Calu3 (cell line): ENCODE measurements around the gene EXOSC6. TPM values are rescaled to one million over a fixed set of nuclear protein-coding genes. Genes with fewer than 3 reads are reported as not detected.
"Not testable (repeated sequence)": the region's sequence is repeated elsewhere in the genome, so short reads cannot be mapped to it uniquely, and the experiment has no call there.

ENCODE experiments used
- BruUV-seq: library from RNA; stranded (reverse); fragments of 400-500 nt; replicated peaks from 2 replicates; lab custom pipeline; 2021; lab: Mats Ljungman, UMichigan
- CTCF ChIA-PET: fragments of 300-600 bp; sonication (Branson Sonifier 250); formaldehyde crosslinking; loops from one replicate; lab custom pipeline; 2022; ENCODE audit warnings: antibody characterized with exemption; lab: Charles Lee
- DNase-seq: peaks from one replicate; pipeline ENCODE4 v3.0.0; 2022
- H3K27ac Mint-ChIP-seq: one replicate; pipeline ENCODE4 v1.8.0; 2022; ENCODE audit warnings: mixed read lengths; ENCODE audit not compliant: unreplicated experiment
- H3K27me3 Mint-ChIP-seq: one replicate; pipeline ENCODE4 v1.8.0; 2022; ENCODE audit warnings: mixed read lengths; ENCODE audit not compliant: unreplicated experiment
- H3K36me3 Mint-ChIP-seq: one replicate; pipeline ENCODE4 v1.8.0; 2022; ENCODE audit warnings: mild to moderate bottlenecking, moderate library complexity, mixed read lengths; ENCODE audit not compliant: insufficient read depth, unreplicated experiment
- H3K4me1 Mint-ChIP-seq: one replicate; pipeline ENCODE4 v1.8.0; 2022; ENCODE audit warnings: mild to moderate bottlenecking, low read depth, mixed read lengths; ENCODE audit not compliant: unreplicated experiment
- H3K4me3 Mint-ChIP-seq: one replicate; pipeline ENCODE4 v1.8.0; 2022; ENCODE audit warnings: mild to moderate bottlenecking, low read depth, moderate library complexity, mixed read lengths; ENCODE audit not compliant: unreplicated experiment
- H3K9me3 Mint-ChIP-seq: one replicate; pipeline ENCODE4 v1.8.0; 2022; ENCODE audit warnings: low read depth, mixed read lengths; ENCODE audit not compliant: unreplicated experiment
- intact Hi-C: fragments of 100-400 bp; cut with micrococcal nuclease; formaldehyde crosslinking; loops from one replicate; pipeline ENCODE4 v1.10.0; 2022; ENCODE audit not compliant: unreplicated experiment
- total RNA-seq: library from RNA; stranded (reverse); gene quantifications from 2 replicates; pipeline ENCODE4 v1.2.3, GENCODE V29; 2022

EXOSC6 gene
- total RNA-seq, 1 experiment from 2014 or later, result 32.3 TPM

GRCh38 chr16:70203508-70203907 is 48.2 kb downstream of the EXOSC6 start:
- CTCF ChIA-PET, BruUV-seq, H3K27me3 Mint-ChIP-seq, DNase-seq, intact Hi-C loops, H3K27ac Mint-ChIP-seq, H3K4me3 Mint-ChIP-seq, H3K4me1 Mint-ChIP-seq, H3K9me3 Mint-ChIP-seq: not testable (repeated sequence)
- peaks cover 10% of the 10 kb centered on the region for H3K36me3 Mint-ChIP-seq

- H3K4me3 Mint-ChIP-seq, result not testable (repeated sequence)
Measured at GRCh38 chr16:70200063-70200462, 51.7 kb downstream of the EXOSC6 start.

GRCh38 chr16:70199170-70199569 is 52.6 kb downstream of the EXOSC6 start:
- H3K4me1 Mint-ChIP-seq, intact Hi-C loops, H3K9me3 Mint-ChIP-seq, DNase-seq, H3K4me3 Mint-ChIP-seq, CTCF ChIA-PET, H3K36me3 Mint-ChIP-seq, BruUV-seq, H3K27me3 Mint-ChIP-seq, H3K27ac Mint-ChIP-seq: not testable (repeated sequence)

More at GRCh38 chr16:70200063-70200462, 51.7 kb downstream of the EXOSC6 start:
- H3K27me3 Mint-ChIP-seq, intact Hi-C loops, H3K9me3 Mint-ChIP-seq, H3K27ac Mint-ChIP-seq, CTCF ChIA-PET, H3K4me1 Mint-ChIP-seq, DNase-seq, H3K36me3 Mint-ChIP-seq: not testable (repeated sequence)
- TSS peak; percentile 19 for BruUV-seq

GRCh38 chr16:70198666-70199065 is 53.1 kb downstream of the EXOSC6 start:
- H3K9me3 Mint-ChIP-seq, BruUV-seq, H3K4me3 Mint-ChIP-seq, DNase-seq, CTCF ChIA-PET, H3K27me3 Mint-ChIP-seq, H3K36me3 Mint-ChIP-seq, H3K4me1 Mint-ChIP-seq, H3K27ac Mint-ChIP-seq, intact Hi-C loops: not testable (repeated sequence)

GRCh38 chr16:70198230-70198629 is 53.5 kb downstream of the EXOSC6 start:
- H3K36me3 Mint-ChIP-seq, BruUV-seq, DNase-seq, H3K27me3 Mint-ChIP-seq, CTCF ChIA-PET, intact Hi-C loops, H3K27ac Mint-ChIP-seq, H3K4me1 Mint-ChIP-seq, H3K9me3 Mint-ChIP-seq, H3K4me3 Mint-ChIP-seq: not testable (repeated sequence)

- H3K4me3 Mint-ChIP-seq, CTCF ChIA-PET, H3K27me3 Mint-ChIP-seq, BruUV-seq, intact Hi-C loops, H3K36me3 Mint-ChIP-seq, DNase-seq, H3K9me3 Mint-ChIP-seq, H3K27ac Mint-ChIP-seq, H3K4me1 Mint-ChIP-seq: not testable (repeated sequence)
Measured at GRCh38 chr16:70197611-70198010, 54.1 kb downstream of the EXOSC6 start.

Other genes starting within 250 kb of the EXOSC6 start
- 30.3 and 31.9 TPM in 2 replicates for gene PDPR, start 137.6 kb downstream of the EXOSC6 start, total RNA-seq
- gene CLEC18C, start 78.2 kb downstream of the EXOSC6 start, total RNA-seq, result 1.2 TPM in 2 replicates
- gene AARS1, start 37.6 kb upstream of the EXOSC6 start, total RNA-seq, result 241 and 261 TPM in 2 replicates
- gene DDX19B, start 47.2 kb upstream of the EXOSC6 start, total RNA-seq, result 44.6 and 45.2 TPM in 2 replicates
- 50.9 and 59.8 TPM in 2 replicates for gene DDX19A, start 95.0 kb upstream of the EXOSC6 start, total RNA-seq
- 9.7 and 10.0 TPM in 2 replicates for gene ST3GAL2, start 187.2 kb upstream of the EXOSC6 start, total RNA-seq
- 27.6 and 29.1 TPM in 2 replicates for gene FCSK, start 202.7 kb upstream of the EXOSC6 start, total RNA-seq